H1 (cell line): ENCODE data around the gene OLFML2A. TPM values are rescaled to one million over a fixed set of nuclear protein-coding genes. Genes with fewer than 3 reads are reported as not detected.

Experiments
- CREB1 ChIP-seq: IDR thresholded peaks from 2 replicates; pipeline ENCODE4 v1.6.1; 2012; ENCODE audit warnings: inconsistent platforms
- EP300 ChIP-seq, 2 experiments: IDR thresholded peaks; 1 replicate in 1 of 2; 2 replicates in 1 of 2; pipeline ENCODE4 v1.6.1; 2011 to 2012; ENCODE audit warnings: low read depth in 2 of 2, low read length in 2 of 2, mild to moderate bottlenecking in 2 of 2, borderline replicate concordance in 1 of 2, inconsistent platforms in 1 of 2, moderate library complexity in 1 of 2
- JUN ChIP-seq: IDR thresholded peaks from 2 replicates; pipeline ENCODE4 v1.6.1; 2011; ENCODE audit warnings: low read depth, mild to moderate bottlenecking, improper control_type of control experiment, low read length
- NANOG ChIP-seq: IDR thresholded peaks from 2 replicates; pipeline ENCODE4 v1.6.1; 2011; ENCODE audit warnings: low read length, low read depth, mild to moderate bottlenecking, inconsistent platforms; ENCODE audit not compliant: insufficient read depth, poor library complexity, severe bottlenecking
- NRF1 ChIP-seq: IDR thresholded peaks from 2 replicates; pipeline ENCODE4 v1.6.1; 2011; ENCODE audit warnings: mild to moderate bottlenecking, low read depth, low read length, improper control_type of control experiment
- PHF8 ChIP-seq: fragments of 200-600 bp; sonication (generic); conservative IDR thresholded peaks from 2 replicates; pipeline ENCODE4 v1.7.1; 2012; ENCODE audit warnings: low read depth, mild to moderate bottlenecking, inconsistent platforms, low read length, moderate library complexity
- SIX5 ChIP-seq: IDR thresholded peaks from 2 replicates; pipeline ENCODE4 v1.6.1; 2011; ENCODE audit warnings: mild to moderate bottlenecking, low read depth, low read length
- SP1 ChIP-seq: IDR thresholded peaks from 2 replicates; pipeline ENCODE4 v1.6.1; 2011; ENCODE audit warnings: low read depth, low read length
- SP4 ChIP-seq: IDR thresholded peaks from 2 replicates; pipeline ENCODE4 v1.6.1; 2012; ENCODE audit warnings: low read length, inconsistent platforms
- SUZ12 ChIP-seq: fragments of 200-600 bp; sonication (generic); IDR thresholded peaks from 2 replicates; pipeline ENCODE4 v1.6.1; 2012; ENCODE audit warnings: mild to moderate bottlenecking, inconsistent platforms, low read length, moderate library complexity, mixed read lengths
- polyA plus RNA-seq, 7 experiments: library from polyadenylated mRNA; depleted of rRNA in 3 of 7; stranded (reverse) in 5 of 7; unstranded in 2 of 7; fragments of >200 nt in 5 of 7; fragments of 200-250 nt in 2 of 7; gene quantifications; 1 replicate in 5 of 7; 2 replicates in 1 of 7; 4 replicates in 1 of 7; pipeline versions ENCODE4 v1.2.1 to v1.2.3, GENCODE V29; 2011 to 2013; ENCODE audit warnings: missing spikeins in 2 of 7, mixed read lengths in 2 of 7
- total RNA-seq: library from RNA; stranded (reverse); fragmentation: NEBNext Ultra II Directional; extraction: Animal tissue kit (Norgen Biotek cat#: 25700); gene quantifications from 2 replicates; pipeline ENCODE4 v1.2.1, GENCODE V29; 2021
- TF ChIP-seq, protein P1 (sequence below): IDR thresholded peaks from 2 replicates; pipeline ENCODE4 v1.6.1; 2011; ENCODE audit warnings: low read length, improper control_type of control experiment

Gene OLFML2A
- total and polyA plus RNA-seq, 2 of the 8 experiments (the other 6 are each of a cell fraction or from before 2014, with no cell fraction given) = 7.8 to 11.5 TPM

GRCh38 chr9:124808246-124808956 lies 31.5 kb downstream of the OLFML2A start (continued):
- TF ChIP-seq, protein P1, sequence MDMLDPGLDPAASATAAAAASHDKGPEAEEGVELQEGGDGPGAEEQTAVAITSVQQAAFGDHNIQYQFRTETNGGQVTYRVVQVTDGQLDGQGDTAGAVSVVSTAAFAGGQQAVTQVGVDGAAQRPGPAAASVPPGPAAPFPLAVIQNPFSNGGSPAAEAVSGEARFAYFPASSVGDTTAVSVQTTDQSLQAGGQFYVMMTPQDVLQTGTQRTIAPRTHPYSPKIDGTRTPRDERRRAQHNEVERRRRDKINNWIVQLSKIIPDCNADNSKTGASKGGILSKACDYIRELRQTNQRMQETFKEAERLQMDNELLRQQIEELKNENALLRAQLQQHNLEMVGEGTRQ = no peak
- TF ChIP-seq SIX5 (no peak), SP1 (no peak), NANOG (no peak), JUN (no peak), NRF1 (no peak), CREB1 (no peak), EP300 (IDR thresholded peaks at IDR 0.05; ENCODE audit: borderline replicate concordance in 1 of 2, low read depth in 2 of 2, low read length in 2 of 2) (no peak), SUZ12 (no peak), SP4 (no peak), PHF8 (no peak)
